ENCODE results near the gene PLIN3.

GRCh38 chr19:4800591-4801081 is 66.8 kb downstream of the PLIN3 start:
- TF ChIP-seq CTCF (conservative IDR thresholded peaks at IDR 0.05), result no peak
- TF ChIP-seq ZFX (IDR thresholded peaks at IDR 0.05), result no peak

Data from C4-2B (cell line).